NCI-H146 (cell line): ENCODE results near the gene MBD5.

ENCODE experiments used
- DNase-seq: peaks from one replicate; lab custom pipeline; 2025; lab: John Stamatoyannopoulos, UW

MBD5 gene

DNA sequence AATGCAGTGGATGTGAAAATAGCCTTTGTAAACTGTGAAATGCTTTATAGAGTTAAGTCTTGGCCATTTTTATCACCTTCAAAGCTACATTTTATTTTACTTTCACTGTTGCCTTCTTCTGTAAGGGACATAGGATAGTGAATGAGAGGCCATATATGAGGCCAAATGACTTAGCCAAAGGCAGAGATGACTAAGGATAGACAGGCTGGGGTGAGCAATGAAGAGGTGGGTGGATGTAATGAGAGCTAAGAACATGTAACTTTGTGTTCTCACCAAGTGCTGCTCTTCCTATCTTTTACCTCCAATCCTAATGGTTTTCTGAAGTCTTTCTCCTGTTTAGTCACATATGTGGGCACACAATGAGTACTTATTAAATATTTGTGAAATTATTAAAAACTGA is 101.9 kb downstream of the MBD5 start:
- DNase-seq = no peak

DNA sequence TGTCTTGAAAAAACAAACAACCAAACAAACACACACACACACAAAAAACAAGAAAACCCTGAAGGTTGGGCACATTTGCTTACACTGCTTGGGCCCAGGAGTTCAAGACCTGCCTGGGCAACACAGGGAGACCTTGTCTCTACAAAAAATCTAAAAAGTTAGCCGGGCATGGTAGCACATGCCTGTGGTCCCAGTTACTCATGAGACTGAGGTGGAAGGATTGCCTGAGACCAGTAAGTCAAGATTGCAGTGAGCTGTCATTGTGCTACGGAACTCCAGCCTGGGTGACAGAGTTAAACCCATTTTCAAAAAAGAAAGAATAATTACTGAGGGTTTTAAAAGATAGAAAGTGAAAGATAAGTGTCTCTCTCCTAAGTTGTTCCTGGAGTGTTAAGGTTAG is 103.4 kb downstream of the MBD5 start:
- DNase-seq = no peak

GRCh38 chr2:148130581-148130980 is 109.7 kb downstream of the MBD5 start:
- no peak for DNase-seq

DNA sequence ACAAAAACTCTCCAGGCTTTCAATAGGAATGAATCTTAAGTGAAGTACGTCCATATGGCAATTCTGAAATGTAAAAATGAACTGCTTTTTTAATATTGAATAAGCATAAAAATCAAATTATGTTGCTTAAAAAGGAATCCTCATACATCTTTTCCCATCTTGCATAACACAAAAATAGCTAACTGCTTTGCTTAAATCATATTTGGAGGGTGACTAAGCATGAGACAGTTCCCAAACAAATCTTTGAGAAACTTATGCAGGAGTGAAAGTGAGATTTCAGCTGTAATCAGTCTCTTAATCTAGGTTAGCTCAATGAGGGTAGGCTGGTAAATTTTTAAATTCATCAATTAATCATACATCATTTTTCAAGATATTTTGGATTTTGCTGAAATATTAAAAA is 111.5 kb downstream of the MBD5 start:
- no peak for DNase-seq

DNA sequence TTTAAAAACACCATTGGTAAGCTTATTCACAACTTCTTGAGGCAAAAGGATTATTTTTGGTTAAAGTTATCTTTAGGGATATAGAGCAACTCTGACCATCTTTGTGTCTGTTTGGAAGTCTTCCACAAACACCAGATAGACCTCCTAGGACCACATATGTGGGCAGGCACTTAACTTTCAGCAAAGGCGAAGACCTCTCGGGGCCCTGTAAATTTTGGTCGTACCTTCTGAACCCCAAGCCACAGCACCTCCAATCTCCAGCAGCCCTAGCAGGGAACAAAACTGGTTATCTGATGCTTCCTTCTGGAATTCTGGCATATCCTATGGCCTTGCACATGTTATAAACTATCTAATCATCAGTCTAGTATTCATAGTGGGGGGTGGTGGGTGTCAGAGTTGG is 114.8 kb downstream of the MBD5 start:
- no peak for DNase-seq

DNA sequence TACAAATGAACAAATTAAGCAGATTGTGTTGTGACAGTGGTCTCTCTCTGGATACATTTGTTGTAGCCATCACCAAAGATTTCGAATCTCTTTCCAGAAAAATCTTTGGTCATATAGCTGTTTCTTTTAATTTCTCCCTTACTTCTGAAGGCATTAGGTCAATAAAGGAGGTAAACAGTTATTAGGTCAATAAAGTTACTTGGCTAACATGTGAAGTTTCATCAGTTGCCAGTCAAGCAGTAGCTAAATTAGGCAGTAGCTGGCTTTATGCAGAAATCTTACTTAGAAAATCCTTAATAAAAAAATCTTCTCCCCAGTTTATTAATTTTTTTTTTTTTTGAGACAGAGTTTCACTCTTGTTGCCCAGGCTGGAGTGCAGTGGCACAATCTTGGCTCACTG is 115.5 kb downstream of the MBD5 start:
- no peak for DNase-seq

GRCh38 chr2:148161909-148162435 is 141.1 kb downstream of the MBD5 start:
- DNase-seq = no peak

DNA sequence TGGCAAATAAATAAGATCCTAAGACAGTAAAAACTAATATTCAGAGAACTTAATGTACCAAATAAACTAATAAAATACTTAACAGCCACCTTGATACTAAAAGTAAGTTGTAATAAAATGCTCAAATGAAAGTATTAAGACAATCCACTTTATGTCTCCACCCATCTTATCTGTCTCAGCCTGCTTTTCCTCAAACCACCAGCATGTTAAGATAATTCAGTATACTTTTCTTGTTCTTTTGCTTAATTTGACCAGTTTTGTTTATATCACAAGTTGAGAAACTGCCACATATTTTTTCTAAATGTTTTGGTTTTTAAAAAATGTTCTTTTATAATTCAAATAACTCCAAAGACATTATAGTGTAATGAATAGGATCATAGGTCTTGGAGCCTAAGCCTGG is 142.0 kb downstream of the MBD5 start:
- DNase-seq = no peak

DNA sequence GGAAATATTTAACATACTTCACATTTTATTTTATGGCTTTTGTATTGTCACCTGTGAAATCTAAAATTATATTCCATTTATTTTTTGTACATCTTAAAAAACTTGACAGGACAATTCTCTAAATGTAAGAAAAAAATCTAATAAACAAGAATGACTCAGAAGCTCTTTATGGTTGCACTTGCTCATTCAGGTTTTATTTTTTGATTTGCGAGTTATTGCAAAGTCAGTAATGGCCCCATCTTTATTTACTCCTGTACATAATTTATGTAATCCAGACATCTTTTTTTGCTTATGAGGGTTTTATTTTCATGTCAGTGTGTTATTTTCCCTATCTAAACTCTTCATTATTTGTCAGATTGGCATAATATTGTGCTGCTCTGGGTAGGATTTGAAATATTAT is 145.1 kb downstream of the MBD5 start:
- no peak for DNase-seq

DNA sequence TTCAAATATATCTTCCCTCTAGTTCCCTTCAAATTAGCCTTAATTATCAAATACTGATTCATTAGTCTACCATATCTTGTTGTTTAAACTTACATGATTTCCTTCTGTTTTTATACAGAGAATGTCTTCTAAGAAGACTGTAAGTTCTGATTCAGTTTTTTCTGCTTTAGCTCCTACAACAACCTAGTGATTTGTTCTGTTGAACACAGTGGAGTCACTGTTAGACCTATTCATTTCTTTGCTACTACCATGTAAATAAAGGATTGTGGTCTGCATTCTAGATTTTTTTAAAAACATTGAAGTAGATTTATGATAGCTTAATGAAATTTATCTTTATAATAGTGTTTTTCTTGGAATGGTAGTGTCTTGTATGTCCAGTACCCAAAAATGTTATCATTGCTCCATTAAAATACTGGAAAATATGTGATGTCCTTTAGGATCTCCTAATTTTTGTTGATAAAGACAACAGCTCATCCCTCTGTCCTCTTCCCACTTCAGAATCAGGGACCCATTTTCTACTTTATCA is 146.4 kb downstream of the MBD5 start:
- DNase-seq = no peak

DNA sequence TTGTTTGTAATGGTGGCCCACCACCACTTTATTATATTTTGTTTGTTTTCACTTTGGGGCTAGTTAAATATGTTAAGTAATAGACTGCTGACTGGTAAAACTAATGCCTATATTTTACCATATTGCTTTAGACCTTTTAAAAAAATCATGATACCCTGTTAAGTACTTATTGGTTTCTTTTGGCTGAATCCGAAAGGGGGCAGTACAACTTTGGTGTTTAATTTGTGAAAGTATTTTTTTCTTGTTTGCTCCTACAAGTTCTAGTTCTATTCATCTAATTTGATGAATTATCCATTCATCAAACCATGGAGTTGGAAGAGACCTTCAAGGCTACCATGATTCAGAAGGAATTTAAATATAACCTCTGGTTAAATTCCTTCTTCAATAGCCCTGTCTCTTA is 147.0 kb downstream of the MBD5 start:
- DNase-seq = no peak

- no peak for DNase-seq
Observed at GRCh38 chr2:148172131-148172753, 151.4 kb downstream of the MBD5 start.

DNA sequence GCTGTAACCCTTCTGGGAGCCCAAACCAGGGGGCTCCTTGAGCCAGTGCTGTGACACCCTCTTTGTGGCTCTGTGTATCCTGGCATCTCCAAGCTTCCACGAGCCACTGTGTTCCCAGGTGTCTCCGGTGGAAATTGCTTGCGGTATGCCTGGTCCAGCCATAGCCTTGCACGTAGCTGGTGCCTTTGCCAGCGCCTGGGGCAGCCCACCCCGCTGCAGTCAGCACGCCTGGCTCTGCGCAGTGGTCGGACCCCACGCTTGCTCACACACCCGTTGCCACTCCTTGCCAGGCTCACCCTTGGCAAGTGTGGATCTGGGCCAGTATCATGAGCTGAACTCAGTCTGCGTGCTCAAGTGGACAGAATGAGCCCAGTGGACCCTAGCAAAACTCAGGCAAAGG is 152.3 kb downstream of the MBD5 start:
- DNase-seq = no peak

GRCh38 chr2:148177559-148177958 is 156.7 kb downstream of the MBD5 start:
- DNase-seq = no peak

GRCh38 chr2:148179724-148180123 is 158.8 kb downstream of the MBD5 start:
- DNase-seq = no peak

GRCh38 chr2:148184976-148185375 is 164.1 kb downstream of the MBD5 start:
- DNase-seq = no peak

DNA sequence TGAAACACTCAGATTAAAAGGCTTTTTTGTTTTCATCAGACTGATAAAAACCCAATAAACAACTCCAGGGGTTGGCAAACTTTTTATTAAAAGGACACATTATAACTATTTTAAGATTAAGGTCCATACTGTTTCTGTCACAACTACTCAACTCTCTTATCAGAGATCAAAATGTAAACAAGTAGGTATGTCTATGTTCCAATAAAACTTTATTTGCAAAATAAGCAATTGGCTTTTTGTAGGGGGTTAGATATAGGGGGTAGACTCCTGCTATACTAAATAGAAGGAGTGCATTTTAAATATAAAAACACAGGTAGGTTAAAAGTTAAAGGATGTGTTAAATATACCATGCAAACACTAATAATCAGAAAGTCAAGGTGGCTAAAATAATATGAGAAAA is 174.0 kb downstream of the MBD5 start:
- no peak for DNase-seq

- DNase-seq = no peak
Observed at GRCh38 chr2:148201075-148202004, 180.4 kb downstream of the MBD5 start.

GRCh38 chr2:148202237-148202636 is 181.3 kb downstream of the MBD5 start:
- DNase-seq = no peak

GRCh38 chr2:148207111-148207510 is 186.2 kb downstream of the MBD5 start:
- DNase-seq = no peak

- no peak for DNase-seq
Observed at GRCh38 chr2:148209603-148210002, 188.7 kb downstream of the MBD5 start.

GRCh38 chr2:148218326-148219075 is 197.6 kb downstream of the MBD5 start:
- no peak for DNase-seq
